Adrenal gland (tissue), 5 donors: Measurements from ENCODE around the gene ARAP3.

Source experiments
- POLR2A ChIP-seq, 2 donors: fragments of 450-650 bp; IDR thresholded peaks; one replicate each; pipeline ENCODE4 v1.6.1; 2017; ENCODE audit warnings: antibody characterized with exemption in 2 of 2, mild to moderate bottlenecking in 2 of 2, moderate library complexity in 1 of 2
- TF ChIP-seq, protein P1 (sequence below), 6 experiments: fragments of 450-650 bp in 4 of 6; fragments of 200-600 bp in 2 of 6; sonication (generic) in 1 of 6; IDR thresholded peaks; 1 replicate in 5 of 6; 2 replicates in 1 of 6; pipeline versions ENCODE4 v1.5.1 to v1.8.0; 2016 to 2021; ENCODE audit warnings: antibody characterized with exemption in 6 of 6, mild to moderate bottlenecking in 2 of 6, moderate library complexity in 1 of 6
- donor health status: DM: no; HTN: no; CAD: no.

DNA sequence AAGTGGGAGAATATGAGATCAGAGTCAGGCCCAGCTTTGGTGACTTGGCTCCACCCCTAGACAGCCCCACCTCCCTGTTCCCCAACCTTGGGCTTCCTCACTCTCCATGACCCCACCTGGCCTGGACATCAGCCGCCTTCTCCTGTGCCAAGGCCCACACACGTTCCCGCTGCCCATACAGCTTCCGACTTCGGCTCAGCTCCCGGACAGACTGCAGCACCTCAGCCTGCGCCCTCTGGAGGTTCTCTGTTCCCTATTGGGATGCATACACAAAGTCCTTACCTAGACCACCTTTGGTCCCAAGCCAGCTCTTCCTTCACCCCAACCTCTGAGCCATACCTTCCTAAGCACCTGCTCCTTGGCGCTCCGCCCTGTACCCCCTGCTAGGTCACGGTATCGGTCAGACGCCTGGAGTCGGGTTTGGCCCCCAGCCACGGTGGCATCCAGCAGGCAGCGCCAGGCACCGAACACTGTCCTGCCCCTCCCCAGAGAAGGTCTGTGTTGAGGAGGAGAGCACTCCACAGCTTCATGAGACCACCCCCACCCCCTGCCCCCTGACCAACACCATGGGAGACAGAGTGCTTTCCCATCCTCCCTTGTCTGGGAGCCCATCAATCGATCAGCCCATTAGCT, 32.9 kb downstream of the ARAP3 start:
- TF ChIP-seq POLR2A (IDR thresholded peaks at IDR 0.05): no peak
- TF ChIP-seq, protein P1, sequence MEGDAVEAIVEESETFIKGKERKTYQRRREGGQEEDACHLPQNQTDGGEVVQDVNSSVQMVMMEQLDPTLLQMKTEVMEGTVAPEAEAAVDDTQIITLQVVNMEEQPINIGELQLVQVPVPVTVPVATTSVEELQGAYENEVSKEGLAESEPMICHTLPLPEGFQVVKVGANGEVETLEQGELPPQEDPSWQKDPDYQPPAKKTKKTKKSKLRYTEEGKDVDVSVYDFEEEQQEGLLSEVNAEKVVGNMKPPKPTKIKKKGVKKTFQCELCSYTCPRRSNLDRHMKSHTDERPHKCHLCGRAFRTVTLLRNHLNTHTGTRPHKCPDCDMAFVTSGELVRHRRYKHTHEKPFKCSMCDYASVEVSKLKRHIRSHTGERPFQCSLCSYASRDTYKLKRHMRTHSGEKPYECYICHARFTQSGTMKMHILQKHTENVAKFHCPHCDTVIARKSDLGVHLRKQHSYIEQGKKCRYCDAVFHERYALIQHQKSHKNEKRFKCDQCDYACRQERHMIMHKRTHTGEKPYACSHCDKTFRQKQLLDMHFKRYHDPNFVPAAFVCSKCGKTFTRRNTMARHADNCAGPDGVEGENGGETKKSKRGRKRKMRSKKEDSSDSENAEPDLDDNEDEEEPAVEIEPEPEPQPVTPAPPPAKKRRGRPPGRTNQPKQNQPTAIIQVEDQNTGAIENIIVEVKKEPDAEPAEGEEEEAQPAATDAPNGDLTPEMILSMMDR (IDR thresholded peaks at IDR 0.05): no peak
